ENCODE data around the gene TXNDC12. TPM values are rescaled to one million over a fixed set of nuclear protein-coding genes. Genes with fewer than 3 reads are reported as not detected.
"Not testable (repeated sequence)": the region's sequence is repeated elsewhere in the genome, so short reads cannot be mapped to it uniquely, and the experiment has no call there.

The TXNDC12 gene
- total RNA-seq, 2 experiments from 2014 or later = 35.0 to 35.1 TPM

- H3K27ac Mint-ChIP-seq = no peak overlapping the region
- CTCF ChIA-PET = no interaction called here
- H3K9me3 Mint-ChIP-seq = no peaks in the 10 kb centered on the region
- no peaks in the 10 kb centered on the region for H3K27me3 Mint-ChIP-seq
- H3K36me3 Mint-ChIP-seq = peaks cover 16% of the 10 kb centered on the region
- peaks cover 11% of the 10 kb centered on the region for H3K4me1 Mint-ChIP-seq (ENCODE audit: low read depth)
- H3K4me3 Mint-ChIP-seq = no peak overlapping the region
- POLR2A ChIA-PET = no interaction called here
- intact Hi-C loops (cut with micrococcal nuclease) = no loop called here
- DNase-seq = no peak
Observed at GRCh38 chr1:52045236-52045635, 9.8 kb downstream of the TXNDC12 start.

DNA sequence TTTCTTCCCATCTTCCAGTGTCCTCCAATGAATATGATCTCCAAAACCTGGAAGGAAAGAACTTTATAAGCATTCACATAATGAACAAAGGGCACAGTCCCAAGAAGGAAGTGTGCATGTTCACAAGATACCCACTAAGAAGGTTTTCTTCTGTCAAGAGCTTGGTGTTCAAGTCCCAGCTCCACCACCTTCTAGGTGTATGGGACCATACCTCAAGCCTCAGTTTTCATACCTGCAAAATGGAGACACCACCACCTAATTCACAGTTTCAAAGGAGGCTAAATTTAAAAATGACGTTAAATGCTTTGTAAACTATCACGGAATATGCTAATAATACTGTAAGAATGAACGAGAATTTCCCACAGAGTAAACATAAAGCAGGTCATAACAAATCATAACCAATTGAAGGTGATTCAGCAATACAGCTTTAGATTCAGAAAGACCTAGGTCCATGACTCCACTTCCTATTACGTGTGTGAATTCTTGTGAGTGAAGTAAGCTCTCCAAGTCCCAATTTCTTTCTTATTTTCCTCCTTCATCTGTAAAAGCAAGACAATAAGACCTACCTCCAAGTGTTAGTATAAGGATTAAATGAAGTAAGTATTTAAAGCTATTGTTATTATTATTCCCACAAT, 13.3 kb downstream of the TXNDC12 start:
- H3K4me1 Mint-ChIP-seq (ENCODE audit: low read depth) = peaks cover 10% of the 10 kb centered on the region
- CTCF ChIA-PET = no interaction called here

GRCh38 chr1:52037909-52038308, 17.1 kb downstream of the TXNDC12 start:
- H3K4me3 Mint-ChIP-seq = no peak overlapping the region
- DNase-seq = no peak
- peaks cover 7% of the 10 kb centered on the region for H3K4me1 Mint-ChIP-seq (ENCODE audit: low read depth)
- no peak overlapping the region for H3K27ac Mint-ChIP-seq
- POLR2A ChIA-PET = no interaction called here
- H3K27me3 Mint-ChIP-seq = no peaks in the 10 kb centered on the region
- CTCF ChIA-PET = no interaction called here
- intact Hi-C loops (cut with micrococcal nuclease) = no loop called here
- H3K36me3 Mint-ChIP-seq = peaks cover 14% of the 10 kb centered on the region
- no peaks in the 10 kb centered on the region for H3K9me3 Mint-ChIP-seq

More for the DNA sequence above, 13.3 kb downstream of the TXNDC12 start:
- Mint-ChIP-seq H3K27ac (no peak overlapping the region), H3K36me3 (peaks cover 16% of the 10 kb centered on the region), H3K4me3 (no peak overlapping the region), H3K9me3 (no peaks in the 10 kb centered on the region), H3K27me3 (no peaks in the 10 kb centered on the region)
- intact Hi-C loops (cut with micrococcal nuclease) = no loop called here
- POLR2A ChIA-PET = no interaction called here
- no peak for DNase-seq

DNA sequence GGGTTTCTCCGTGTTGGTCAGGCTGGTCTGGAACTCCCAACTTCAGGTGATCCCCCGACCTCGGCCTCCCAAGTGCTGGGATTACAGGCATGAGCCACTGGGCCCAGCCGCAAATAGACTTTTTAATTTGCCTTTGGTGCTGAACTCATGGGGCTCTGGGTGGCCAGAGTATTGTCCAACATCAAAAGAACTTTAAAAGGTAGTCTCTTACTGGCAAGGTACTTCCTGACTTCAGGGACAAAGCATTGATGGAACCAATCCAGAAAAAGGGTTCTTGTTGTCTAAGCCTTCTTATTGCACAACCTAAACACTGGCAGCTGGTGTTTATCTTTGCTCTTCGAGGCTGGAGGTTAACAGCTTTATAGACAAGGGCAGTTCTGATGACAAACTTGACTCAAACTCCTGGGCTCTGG, 17.6 kb downstream of the TXNDC12 start:
- Mint-ChIP-seq H3K36me3 (peaks cover 18% of the 10 kb centered on the region), H3K4me1 (ENCODE audit: low read depth) (peaks cover 8% of the 10 kb centered on the region), H3K27me3 (no peaks in the 10 kb centered on the region), H3K27ac (no peak overlapping the region), H3K9me3 (no peaks in the 10 kb centered on the region), H3K4me3 (no peak overlapping the region)
- CTCF ChIA-PET = no interaction called here
- DNase-seq = no peak
- intact Hi-C loops (cut with micrococcal nuclease) = no loop called here
- POLR2A ChIA-PET = interaction anchor here (0.6 kb wide), 1 partner anchor 1812 kb away, joined by 3 read pairs; no protein-coding TSS in a partner anchor

- intact Hi-C loops (cut with micrococcal nuclease) = no loop called here
- CTCF ChIA-PET = interaction anchor here (1.3 kb wide), 1 partner anchor 22 kb away, joined by 5 read pairs; the partner anchor contains the start of genes BTF3L4 and TXNDC12
Observed at GRCh38 chr1:52034050-52034384, 21.0 kb downstream of the TXNDC12 start.

GRCh38 chr1:52033190-52034049, 21.6 kb downstream of the TXNDC12 start, which contains the start of gene KTI12:
Gene KTI12, minus strand, starts transcription at chr1:52033810. Its CDS starts 49 bp downstream, at chr1:52033761.
- Mint-ChIP-seq H3K27me3 (no peaks in the 10 kb centered on the region), H3K4me3 (peak within 1 kb of the TSS; percentile 93), H3K4me1 (ENCODE audit: low read depth) (peaks cover 31% of the 10 kb centered on the region), H3K9me3 (no peaks in the 10 kb centered on the region), H3K27ac (peak within 1 kb of the TSS; percentile 74), H3K36me3 (peaks cover 24% of the 10 kb centered on the region)
- peak; percentile 91 for DNase-seq
- POLR2A ChIA-PET = interaction anchor here (1.3 to 2.0 kb wide), 2 partner anchors 22 to 155 kb away, joined by 5 to 15 read pairs; partner anchors contain the start of genes BTF3L4, NRDC and TXNDC12
- intact Hi-C loops (cut with micrococcal nuclease) = loop anchor here (1.0 kb wide), 1 partner anchor 23 kb away; the partner anchor contains the start of gene BTF3L4
- CTCF ChIA-PET = interaction anchor here (0.8 to 1.3 kb wide), 3 partner anchors 22 to 263 kb away, joined by 3 to 5 read pairs (median 3); partner anchors contain the start of genes BTF3L4 and TXNDC12

More at GRCh38 chr1:52034050-52034384, 21.0 kb downstream of the TXNDC12 start:
- Mint-ChIP-seq H3K36me3 (peaks cover 24% of the 10 kb centered on the region), H3K27ac (peak overlapping the region; percentile 74), H3K4me3 (peak overlapping the region; percentile 93), H3K27me3 (no peaks in the 10 kb centered on the region), H3K4me1 (ENCODE audit: low read depth) (peaks cover 31% of the 10 kb centered on the region), H3K9me3 (no peaks in the 10 kb centered on the region)
- POLR2A ChIA-PET = interaction anchor here (1.3 to 2.0 kb wide), 2 partner anchors 22 to 156 kb away, joined by 5 to 15 read pairs; partner anchors contain the start of genes BTF3L4, NRDC and TXNDC12
- no peak for DNase-seq

- H3K36me3 Mint-ChIP-seq = peaks cover 24% of the 10 kb centered on the region
- ChIA-PET POLR2A (interaction anchor here (1.1 to 2.0 kb wide), 3 partner anchors 23 to 371 kb away, joined by 3 to 15 read pairs (median 5); partner anchors contain the start of genes BTF3L4, NRDC, ORC1 and PRPF38A), CTCF (interaction anchor here (0.8 to 1.3 kb wide), 3 partner anchors 23 to 264 kb away, joined by 3 to 5 read pairs (median 3); partner anchors contain the start of genes BTF3L4 and TXNDC12)
- H3K4me1 Mint-ChIP-seq (ENCODE audit: low read depth) = peaks cover 31% of the 10 kb centered on the region
- H3K9me3 Mint-ChIP-seq = no peaks in the 10 kb centered on the region
- peak overlapping the region; percentile 74 for H3K27ac Mint-ChIP-seq
- intact Hi-C loops (cut with micrococcal nuclease) = loop anchor here (1.0 kb wide), 1 partner anchor 24 kb away; the partner anchor contains the start of gene BTF3L4
- H3K27me3 Mint-ChIP-seq = no peaks in the 10 kb centered on the region
- DNase-seq = peak; percentile 40
- H3K4me3 Mint-ChIP-seq = peak overlapping the region; percentile 93
Observed at GRCh38 chr1:52032785-52033131, 22.2 kb downstream of the TXNDC12 start.

DNA sequence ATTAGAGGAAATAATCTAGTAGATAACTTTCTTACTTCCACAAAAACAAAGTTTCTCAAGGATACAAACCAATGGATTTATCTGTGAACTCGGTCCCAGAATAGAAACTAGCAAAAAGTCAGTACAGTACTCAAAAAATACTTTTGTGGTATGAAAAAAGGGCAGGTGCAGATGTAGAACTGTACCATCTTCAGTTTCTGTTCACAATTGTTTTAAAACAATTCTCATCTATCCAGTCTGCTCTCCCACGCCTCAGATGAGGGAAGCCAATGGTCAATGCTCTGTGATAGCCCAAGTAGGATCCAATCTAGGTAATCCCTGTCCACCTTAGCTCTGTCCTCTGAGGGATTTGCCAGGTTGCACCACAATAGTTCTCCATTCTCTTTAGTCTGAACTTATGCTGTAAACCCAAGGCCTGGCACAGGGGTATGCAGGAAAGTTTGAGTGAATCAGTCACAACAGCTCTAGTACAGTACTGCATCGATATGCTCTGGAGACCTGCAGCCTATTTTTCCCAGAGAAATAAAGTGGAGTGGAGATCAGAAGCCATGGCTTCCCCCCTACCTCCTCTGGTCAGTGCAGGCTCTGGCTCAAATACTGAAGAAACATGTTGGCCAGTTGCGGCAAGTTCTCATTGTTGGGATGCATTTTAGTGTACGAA, 22.7 kb downstream of the TXNDC12 start:
- intact Hi-C loops (cut with micrococcal nuclease) = no loop called here
- no peak for DNase-seq
- peaks cover 24% of the 10 kb centered on the region for H3K36me3 Mint-ChIP-seq
- peaks cover 31% of the 10 kb centered on the region for H3K4me1 Mint-ChIP-seq (ENCODE audit: low read depth)
- peak overlapping the region; percentile 93 for H3K4me3 Mint-ChIP-seq
- ChIA-PET POLR2A (interaction anchor here (1.1 to 2.0 kb wide), 2 partner anchors 24 to 372 kb away, joined by 3 to 15 read pairs; partner anchors contain the start of genes BTF3L4, ORC1, PRPF38A and TXNDC12), CTCF (interaction anchor here (0.8 to 1.3 kb wide), 2 partner anchors 95 to 265 kb away, joined by 3 read pairs; no protein-coding TSS in a partner anchor)
- H3K9me3 Mint-ChIP-seq = no peaks in the 10 kb centered on the region
- H3K27ac Mint-ChIP-seq = peak overlapping the region; percentile 49
- H3K27me3 Mint-ChIP-seq = no peaks in the 10 kb centered on the region

- POLR2A ChIA-PET; DNase-seq; intact Hi-C loops (cut with micrococcal nuclease); H3K4me3 Mint-ChIP-seq; H3K27me3 Mint-ChIP-seq; CTCF ChIA-PET; H3K27ac Mint-ChIP-seq; H3K9me3 Mint-ChIP-seq: not testable (repeated sequence)
- H3K36me3 Mint-ChIP-seq = peaks cover 26% of the 10 kb centered on the region
- peaks cover 26% of the 10 kb centered on the region for H3K4me1 Mint-ChIP-seq (ENCODE audit: low read depth)
Observed at GRCh38 chr1:52028839-52029238, 26.2 kb downstream of the TXNDC12 start.

- intact Hi-C loops (cut with micrococcal nuclease) = no loop called here
- ChIA-PET POLR2A (no interaction called here), CTCF (no interaction called here)
- H3K27ac Mint-ChIP-seq = no peak overlapping the region
- H3K4me1 Mint-ChIP-seq (ENCODE audit: low read depth) = peaks cover 24% of the 10 kb centered on the region
- no peaks in the 10 kb centered on the region for H3K27me3 Mint-ChIP-seq
- H3K4me3 Mint-ChIP-seq = no peak overlapping the region
- no peak for DNase-seq
- no peaks in the 10 kb centered on the region for H3K9me3 Mint-ChIP-seq
- peaks cover 29% of the 10 kb centered on the region for H3K36me3 Mint-ChIP-seq
Observed at GRCh38 chr1:52028328-52028727, 26.7 kb downstream of the TXNDC12 start.

DNA sequence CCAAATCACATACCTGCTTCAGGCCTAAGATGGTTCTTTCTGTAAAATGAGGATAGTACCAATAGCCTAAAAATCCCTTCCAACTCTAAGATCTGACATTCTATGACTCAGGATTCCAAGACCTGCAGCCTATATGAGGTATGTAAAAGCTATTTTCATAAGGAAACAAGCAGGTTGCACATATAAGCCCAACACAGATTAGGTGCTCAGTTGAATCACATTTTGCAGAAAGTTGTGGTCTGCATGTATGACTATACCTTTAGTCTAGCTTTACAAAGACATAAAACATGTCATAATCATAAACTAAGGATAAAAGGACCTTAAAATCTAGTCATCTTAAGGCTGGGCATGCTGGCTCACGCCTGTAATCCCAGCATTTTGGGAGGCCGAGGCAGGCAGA, 28.7 kb downstream of the TXNDC12 start:
- Mint-ChIP-seq H3K27ac (no peak overlapping the region), H3K9me3 (no peaks in the 10 kb centered on the region), H3K27me3 (no peaks in the 10 kb centered on the region), H3K4me1 (ENCODE audit: low read depth) (peaks cover 11% of the 10 kb centered on the region), H3K4me3 (no peak overlapping the region), H3K36me3 (peaks cover 18% of the 10 kb centered on the region)
- ChIA-PET POLR2A (no interaction called here), CTCF (no interaction called here)
- intact Hi-C loops (cut with micrococcal nuclease) = no loop called here
- DNase-seq = no peak
